Parathyroid adenoma (tissue), 2 donors: Measurements from ENCODE around the gene KIF22.

Experiments
- H2AFZ ChIP-seq: fragments of 300-600 bp; sonication (generic); one replicate; pipeline ENCODE4 v1.7.0; 2017; ENCODE audit warnings: antibody characterized with exemption, mild to moderate bottlenecking
- H3K27ac ChIP-seq: fragments of 300-600 bp; sonication (generic); one replicate; pipeline ENCODE4 v1.7.0; 2017
- H3K27me3 ChIP-seq: fragments of 300-600 bp; sonication (generic); one replicate; pipeline ENCODE4 v1.7.0; 2017; ENCODE audit warnings: low read length; ENCODE audit not compliant: control insufficient read depth, insufficient read depth
- H3K36me3 ChIP-seq: fragments of 300-600 bp; sonication (generic); one replicate; pipeline ENCODE4 v1.7.0; 2017; ENCODE audit warnings: low read length; ENCODE audit not compliant: control insufficient read depth, insufficient read depth
- H3K4me1 ChIP-seq: fragments of 300-600 bp; sonication (generic); one replicate; pipeline ENCODE4 v1.7.0; 2017; ENCODE audit warnings: control low read depth
- H3K4me2 ChIP-seq: fragments of 300-600 bp; sonication (generic); one replicate; pipeline ENCODE4 v1.7.0; 2017; ENCODE audit warnings: low read length
- H3K4me3 ChIP-seq: fragments of 300-600 bp; sonication (generic); one replicate; pipeline ENCODE4 v1.7.0; 2017; ENCODE audit warnings: low read depth, low read length
- H3K79me2 ChIP-seq: fragments of 300-600 bp; sonication (generic); one replicate; pipeline ENCODE4 v1.7.0; 2017; ENCODE audit warnings: control low read depth
- H3K9ac ChIP-seq: fragments of 300-600 bp; sonication (generic); one replicate; pipeline ENCODE4 v1.7.0; 2017; ENCODE audit warnings: mild to moderate bottlenecking
- H3K9me3 ChIP-seq: fragments of 300-600 bp; sonication (generic); one replicate; pipeline ENCODE4 v1.7.0; 2017; ENCODE audit warnings: low read length; ENCODE audit not compliant: control insufficient read depth
- TF ChIP-seq, protein P1 (sequence below): fragments of 300-600 bp; sonication (generic); IDR thresholded peaks from one replicate; pipeline ENCODE4 v1.7.0; 2017; ENCODE audit warnings: antibody characterized with exemption, mild to moderate bottlenecking
- donor health status: primary hyperparathyroidism.

Gene KIF22

DNA sequence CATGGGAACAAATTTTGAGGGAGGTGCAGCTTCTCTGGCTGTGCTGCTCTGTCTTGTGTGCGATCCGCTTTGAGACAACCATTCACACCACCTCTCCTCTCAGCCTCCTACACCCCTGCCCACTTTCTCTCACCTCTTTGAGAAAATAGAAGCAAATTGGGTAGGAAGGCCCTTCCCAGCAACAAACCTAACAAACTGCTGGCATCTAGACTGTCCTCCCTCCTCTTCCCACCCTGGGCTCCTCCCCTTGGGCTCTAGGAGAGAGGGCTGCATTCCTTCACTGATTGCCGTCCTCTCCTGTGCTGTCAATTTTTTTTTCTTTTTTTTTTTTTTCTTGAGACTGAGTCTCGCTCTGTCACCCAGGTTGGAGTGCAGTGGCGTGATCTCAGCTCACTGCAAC, 59.0 kb downstream of the KIF22 start:
- Histone ChIP-seq H3K9me3 (no peaks in the 10 kb centered on the region), H2AFZ (no peak overlapping the region), H3K4me1 (no peaks in the 10 kb centered on the region), H3K4me3 (no peak overlapping the region), H3K4me2 (no peak overlapping the region), H3K27ac (no peak overlapping the region), H3K79me2 (no peaks in the 10 kb centered on the region), H3K27me3 (no peaks in the 10 kb centered on the region), H3K36me3 (no peaks in the 10 kb centered on the region), H3K9ac (no peak overlapping the region)
- TF ChIP-seq, protein P1, sequence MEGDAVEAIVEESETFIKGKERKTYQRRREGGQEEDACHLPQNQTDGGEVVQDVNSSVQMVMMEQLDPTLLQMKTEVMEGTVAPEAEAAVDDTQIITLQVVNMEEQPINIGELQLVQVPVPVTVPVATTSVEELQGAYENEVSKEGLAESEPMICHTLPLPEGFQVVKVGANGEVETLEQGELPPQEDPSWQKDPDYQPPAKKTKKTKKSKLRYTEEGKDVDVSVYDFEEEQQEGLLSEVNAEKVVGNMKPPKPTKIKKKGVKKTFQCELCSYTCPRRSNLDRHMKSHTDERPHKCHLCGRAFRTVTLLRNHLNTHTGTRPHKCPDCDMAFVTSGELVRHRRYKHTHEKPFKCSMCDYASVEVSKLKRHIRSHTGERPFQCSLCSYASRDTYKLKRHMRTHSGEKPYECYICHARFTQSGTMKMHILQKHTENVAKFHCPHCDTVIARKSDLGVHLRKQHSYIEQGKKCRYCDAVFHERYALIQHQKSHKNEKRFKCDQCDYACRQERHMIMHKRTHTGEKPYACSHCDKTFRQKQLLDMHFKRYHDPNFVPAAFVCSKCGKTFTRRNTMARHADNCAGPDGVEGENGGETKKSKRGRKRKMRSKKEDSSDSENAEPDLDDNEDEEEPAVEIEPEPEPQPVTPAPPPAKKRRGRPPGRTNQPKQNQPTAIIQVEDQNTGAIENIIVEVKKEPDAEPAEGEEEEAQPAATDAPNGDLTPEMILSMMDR, result no peak

DNA sequence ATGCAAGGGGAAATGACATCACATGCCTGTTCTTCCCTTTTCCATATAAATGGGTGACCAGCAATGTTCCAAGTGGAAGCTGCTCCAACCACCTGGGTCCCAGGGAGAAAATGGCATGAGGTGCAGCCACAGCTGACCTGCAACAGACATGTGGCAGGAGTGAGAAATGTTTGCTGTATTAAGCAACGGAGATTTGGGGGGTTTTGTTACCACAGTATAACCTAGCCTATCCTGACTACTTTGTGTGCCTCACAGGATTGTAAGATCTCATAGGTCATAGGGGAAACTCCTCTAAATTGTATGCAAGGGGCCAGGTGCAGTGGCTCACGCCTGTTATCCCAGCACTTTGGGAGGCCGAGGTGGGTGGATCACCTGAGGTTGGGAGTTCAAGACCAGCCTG, 60.4 kb downstream of the KIF22 start:
- H3K4me2 ChIP-seq, result no peak overlapping the region

DNA sequence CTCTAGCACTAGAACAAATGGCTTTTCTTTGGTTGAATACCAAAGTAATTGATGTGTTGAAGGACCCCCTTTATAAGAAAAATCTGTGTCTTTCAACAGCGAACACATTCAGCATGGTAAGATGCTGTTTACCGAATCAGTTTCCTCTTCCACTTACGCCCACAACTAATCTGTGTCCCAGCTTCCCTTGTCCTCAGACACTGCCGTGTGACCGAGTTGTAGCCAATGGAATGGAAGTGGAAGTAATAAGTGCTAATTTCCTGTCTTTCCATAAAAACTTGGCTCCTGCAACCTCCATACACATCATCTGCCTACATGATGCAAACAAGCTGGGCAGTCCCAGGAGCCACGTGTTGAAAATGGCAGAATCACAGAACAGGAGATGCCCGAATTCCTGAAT, 62.1 kb downstream of the KIF22 start:
- TF ChIP-seq, protein P1, result no peak
- Histone ChIP-seq H3K27me3 (no peaks in the 10 kb centered on the region), H3K79me2 (no peaks in the 10 kb centered on the region), H3K4me2 (no peak overlapping the region), H3K36me3 (no peaks in the 10 kb centered on the region), H3K9ac (no peak overlapping the region), H3K27ac (no peak overlapping the region), H3K4me3 (no peak overlapping the region), H3K9me3 (no peaks in the 10 kb centered on the region), H2AFZ (no peak overlapping the region), H3K4me1 (no peaks in the 10 kb centered on the region)

More for the DNA sequence above, 60.4 kb downstream of the KIF22 start:
- Histone ChIP-seq H3K27me3 (no peaks in the 10 kb centered on the region), H3K36me3 (no peaks in the 10 kb centered on the region), H2AFZ (no peak overlapping the region), H3K79me2 (no peaks in the 10 kb centered on the region), H3K27ac (no peak overlapping the region), H3K4me3 (no peak overlapping the region), H3K9me3 (no peaks in the 10 kb centered on the region), H3K9ac (no peak overlapping the region), H3K4me1 (no peaks in the 10 kb centered on the region)
- TF ChIP-seq, protein P1, result no peak

DNA sequence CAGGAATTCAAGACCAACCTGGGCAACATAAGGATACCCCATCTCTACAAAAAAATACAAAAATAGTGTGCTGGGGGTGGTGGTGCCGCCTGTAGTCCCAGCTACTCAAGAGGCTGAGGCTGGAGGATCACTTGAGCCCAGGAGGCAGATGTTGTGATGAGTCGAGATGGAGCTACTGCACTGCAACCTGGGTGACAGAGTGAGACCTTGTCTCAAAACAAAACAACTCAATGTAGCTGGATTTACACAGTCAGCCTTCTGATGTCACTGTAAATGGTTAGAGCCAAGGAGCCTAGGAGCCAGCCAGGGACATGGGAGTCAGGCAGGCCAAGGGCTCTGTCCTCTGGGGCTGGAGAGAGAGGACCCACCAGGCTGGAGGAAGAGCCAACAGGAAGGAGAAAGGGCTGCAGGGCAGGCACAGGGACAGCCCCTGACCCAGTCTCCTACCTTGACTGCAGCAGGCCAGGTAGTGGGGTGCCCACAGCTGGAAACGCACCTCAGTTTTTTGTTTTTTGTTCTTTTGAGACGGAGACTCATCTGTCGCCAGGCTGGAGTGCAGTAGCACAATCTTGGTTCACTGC, 64.1 kb downstream of the KIF22 start:
- H3K79me2 ChIP-seq, result no peaks in the 10 kb centered on the region
- no peaks in the 10 kb centered on the region for H3K4me1 ChIP-seq
- no peaks in the 10 kb centered on the region for H3K36me3 ChIP-seq
- H2AFZ ChIP-seq, result no peak overlapping the region
- H3K9ac ChIP-seq, result no peak overlapping the region
- H3K4me3 ChIP-seq, result no peak overlapping the region
- no peak overlapping the region for H3K4me2 ChIP-seq
- no peaks in the 10 kb centered on the region for H3K9me3 ChIP-seq
- TF ChIP-seq, protein P1, result no peak
- H3K27ac ChIP-seq, result no peak overlapping the region
- H3K27me3 ChIP-seq, result no peaks in the 10 kb centered on the region
